ENCODE data around the gene TMEM270.
"Not testable (repeated sequence)": the region's sequence is repeated elsewhere in the genome, so short reads cannot be mapped to it uniquely, and the experiment has no call there.

The TMEM270 gene

DNA sequence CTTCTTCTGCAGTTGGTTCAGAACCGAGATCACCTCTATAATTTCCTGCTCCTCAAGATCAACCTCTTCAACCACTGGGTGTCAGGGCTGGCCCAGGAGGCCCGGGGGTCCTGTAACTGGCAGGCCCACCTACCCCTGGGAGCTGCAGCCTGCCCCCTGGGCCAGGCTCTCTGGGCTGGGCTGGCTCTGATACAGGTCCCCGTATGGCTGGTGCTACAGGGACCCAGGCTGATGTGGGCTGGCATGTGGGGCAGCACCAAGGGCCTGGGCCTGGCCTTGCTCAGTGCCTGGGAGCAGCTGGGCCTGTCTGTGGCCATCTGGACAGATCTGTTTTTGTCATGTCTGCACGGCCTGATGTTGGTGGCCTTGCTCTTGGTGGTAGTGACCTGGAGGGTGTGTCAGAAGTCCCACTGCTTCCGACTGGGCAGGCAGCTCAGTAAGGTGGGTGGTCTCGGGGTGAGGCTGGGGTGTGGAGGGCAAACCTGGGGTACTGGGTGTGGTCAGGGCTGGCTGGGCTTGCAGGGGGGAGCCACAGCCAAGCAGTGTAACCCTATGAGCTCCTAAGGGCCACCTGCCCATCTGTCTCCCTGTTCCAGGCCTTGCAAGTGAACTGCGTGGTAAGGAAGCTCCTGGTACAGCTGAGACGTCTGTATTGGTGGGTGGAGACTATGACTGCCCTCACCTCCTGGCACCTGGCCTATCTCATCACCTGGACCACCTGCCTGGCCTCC, 4.2 kb downstream of the TMEM270 start:
- no peak for DNase-seq

DNA sequence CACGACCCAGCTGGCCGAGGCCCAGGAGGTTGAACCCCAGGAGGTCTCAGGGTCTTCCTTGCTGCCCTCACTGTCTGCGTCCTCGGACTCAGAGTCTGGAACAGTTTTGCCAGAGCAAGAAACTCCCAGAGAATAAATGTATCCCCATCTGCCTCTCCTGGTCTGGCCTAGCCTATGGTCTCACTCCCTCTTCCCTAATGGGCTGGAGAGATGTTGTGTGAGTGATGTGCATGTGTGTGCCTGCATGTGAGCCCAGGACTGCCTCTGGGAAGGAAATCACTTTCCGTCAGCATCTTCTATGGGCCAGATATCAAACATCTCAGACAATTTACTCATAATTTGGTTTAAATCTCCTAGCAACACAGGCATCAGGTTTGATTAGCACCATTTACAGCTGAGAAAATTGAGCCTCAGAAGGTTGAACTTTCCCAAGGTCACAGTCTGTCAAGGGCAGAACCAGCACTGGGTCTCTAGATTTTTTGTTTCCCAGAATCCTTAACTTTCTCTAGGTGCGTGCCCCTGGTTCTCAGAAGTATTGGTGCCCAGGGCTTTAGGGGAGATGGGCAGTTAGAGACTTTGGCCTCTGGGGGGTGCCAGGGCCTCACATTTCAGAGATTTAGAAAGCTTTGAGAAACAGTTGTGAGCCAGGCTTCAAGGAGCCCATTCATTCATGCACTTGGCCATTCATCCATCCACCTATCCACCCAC, 4.9 kb downstream of the TMEM270 start:
- DNase-seq: peak; percentile 33

- DNase-seq: no peak
These were observed 5.4 kb downstream of the TMEM270 start for GRCh38 chr7:73866446-73866767.

- DNase-seq: no peak
These were observed 8.2 kb downstream of the TMEM270 start for GRCh38 chr7:73869011-73869798.

DNA sequence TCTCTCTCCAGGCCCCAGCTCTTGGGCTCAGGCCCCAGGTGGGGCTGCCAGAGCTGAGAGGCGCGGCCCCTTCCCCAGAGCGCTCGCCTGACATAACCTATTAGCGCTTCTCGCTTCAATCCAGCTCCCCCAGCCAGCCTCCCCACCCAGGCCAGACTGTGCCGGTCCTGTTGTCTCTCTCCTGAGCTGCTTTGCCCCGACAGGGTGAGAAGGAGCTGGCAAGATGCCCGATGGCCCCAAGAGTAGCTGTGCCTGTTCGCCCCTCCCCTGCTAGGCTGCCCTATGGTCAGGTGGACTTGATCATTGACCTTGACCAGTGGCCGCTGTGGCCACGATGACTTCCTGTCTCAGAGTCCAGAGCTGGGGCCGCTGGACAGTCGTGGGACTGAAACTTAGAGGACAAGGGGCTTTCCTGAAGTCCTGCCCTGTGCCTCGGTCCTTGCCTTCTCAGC, 9.1 kb downstream of the TMEM270 start:
- DNase-seq: no peak

DNA sequence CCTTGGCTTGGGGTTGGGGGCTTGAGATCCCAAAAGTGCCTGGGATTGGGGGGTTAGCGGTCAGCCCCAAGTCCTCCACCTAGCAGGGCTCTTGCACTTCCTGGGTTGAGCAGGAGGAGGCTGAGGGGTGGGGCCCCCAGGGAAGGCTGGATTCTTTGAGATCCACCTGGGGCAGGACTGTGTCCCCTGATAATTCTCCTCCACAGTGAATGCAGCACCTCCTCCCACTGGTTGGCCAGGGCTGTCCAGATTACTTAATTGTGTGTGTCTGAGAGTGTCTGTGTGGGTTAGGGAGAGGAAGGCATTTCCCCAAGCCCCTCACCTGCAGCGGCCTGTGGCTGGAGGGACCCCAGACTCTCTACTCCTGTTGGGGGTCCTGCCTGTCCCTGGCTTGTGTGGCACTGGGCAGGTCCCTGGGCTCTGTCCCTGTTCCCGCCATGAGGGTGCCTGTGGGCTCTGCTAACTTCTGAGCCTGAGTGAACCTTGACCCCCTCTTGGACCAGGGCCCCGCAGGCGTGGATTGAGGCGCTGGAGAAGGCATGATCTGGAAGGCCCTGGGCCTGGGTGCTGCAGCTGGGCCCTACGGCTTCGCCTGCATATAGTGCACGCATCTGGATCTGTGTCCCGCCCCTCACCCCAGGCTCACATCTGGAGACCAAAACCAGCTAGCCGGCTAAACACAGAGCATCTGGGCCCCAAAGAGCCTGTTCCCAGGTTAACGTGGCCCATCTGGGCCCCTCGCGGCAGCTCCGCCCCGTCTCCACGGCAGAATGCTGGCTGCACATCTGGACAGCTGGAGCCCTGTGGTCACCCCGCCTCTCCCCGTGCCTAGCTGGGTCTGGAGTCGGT, 10.4 kb downstream of the TMEM270 start:
- no peak for DNase-seq

- no peak for DNase-seq
These were observed 11.3 kb downstream of the TMEM270 start for GRCh38 chr7:73872056-73872908.

GRCh38 chr7:73876361-73876760, 15.4 kb downstream of the TMEM270 start:
- no peak for DNase-seq

GRCh38 chr7:73876973-73877372, 16.0 kb downstream of the TMEM270 start:
- no peak for DNase-seq

DNA sequence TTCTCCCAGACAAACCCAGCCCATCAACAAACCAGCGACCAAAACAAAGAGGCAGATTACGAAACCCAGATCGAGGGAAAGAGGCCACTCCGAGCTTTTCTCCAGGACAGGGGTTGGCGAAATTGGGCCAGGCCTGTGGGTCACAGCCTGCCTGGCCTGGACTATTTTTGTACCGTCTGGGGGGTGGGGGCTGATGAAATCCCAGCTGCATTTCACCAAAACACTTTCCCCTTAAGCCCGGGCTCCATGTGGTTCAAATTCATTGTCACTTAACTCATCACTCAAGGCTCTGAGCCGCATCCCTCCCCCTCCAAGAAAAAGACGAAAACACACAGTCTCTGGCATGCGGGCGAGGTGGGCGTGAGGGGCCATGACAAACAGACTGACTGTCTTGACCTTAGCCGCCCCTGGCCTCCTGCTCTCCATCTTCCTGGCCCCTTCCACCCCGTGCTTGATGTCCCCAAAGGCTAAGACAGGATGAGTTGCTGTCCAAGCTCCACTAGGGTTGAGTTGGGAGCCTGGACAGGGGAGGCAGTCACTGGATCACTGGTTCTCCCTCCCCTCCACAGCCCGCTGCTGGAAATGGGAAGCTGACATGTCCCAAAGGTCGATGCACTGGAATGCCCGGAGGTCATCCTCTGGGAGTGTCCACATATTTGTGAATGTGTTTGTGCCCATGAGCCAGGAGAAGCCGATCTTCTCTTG, 19.2 kb downstream of the TMEM270 start:
- DNase-seq: peak; percentile 55

DNA sequence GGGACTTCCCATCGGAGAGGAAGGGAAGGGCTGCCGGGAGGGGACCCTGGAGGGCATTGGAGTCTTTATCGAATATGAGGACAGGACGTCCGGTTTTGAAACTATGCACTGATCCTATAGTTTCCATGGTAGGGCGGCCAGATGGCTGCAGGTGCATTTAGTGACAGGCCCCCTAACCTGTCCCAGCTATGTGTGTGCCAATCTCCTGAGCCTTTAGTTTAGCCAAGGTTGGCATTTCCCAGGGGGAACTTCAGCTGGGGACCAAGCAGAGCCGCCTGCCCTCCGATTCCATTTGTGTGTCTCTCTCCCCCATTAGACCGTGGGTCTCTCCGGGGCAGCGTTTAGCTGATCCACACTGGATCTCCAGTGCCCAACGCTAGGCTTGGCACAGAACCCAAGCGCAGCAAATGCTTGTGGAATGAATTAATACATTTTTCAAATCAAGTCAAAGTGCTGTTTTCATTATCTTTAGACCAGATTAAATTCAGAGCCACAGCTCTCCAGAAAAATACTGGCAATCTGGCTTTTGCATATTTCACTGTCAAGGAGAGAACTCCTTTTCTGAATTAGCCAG, 19.9 kb downstream of the TMEM270 start:
- no peak for DNase-seq

DNA sequence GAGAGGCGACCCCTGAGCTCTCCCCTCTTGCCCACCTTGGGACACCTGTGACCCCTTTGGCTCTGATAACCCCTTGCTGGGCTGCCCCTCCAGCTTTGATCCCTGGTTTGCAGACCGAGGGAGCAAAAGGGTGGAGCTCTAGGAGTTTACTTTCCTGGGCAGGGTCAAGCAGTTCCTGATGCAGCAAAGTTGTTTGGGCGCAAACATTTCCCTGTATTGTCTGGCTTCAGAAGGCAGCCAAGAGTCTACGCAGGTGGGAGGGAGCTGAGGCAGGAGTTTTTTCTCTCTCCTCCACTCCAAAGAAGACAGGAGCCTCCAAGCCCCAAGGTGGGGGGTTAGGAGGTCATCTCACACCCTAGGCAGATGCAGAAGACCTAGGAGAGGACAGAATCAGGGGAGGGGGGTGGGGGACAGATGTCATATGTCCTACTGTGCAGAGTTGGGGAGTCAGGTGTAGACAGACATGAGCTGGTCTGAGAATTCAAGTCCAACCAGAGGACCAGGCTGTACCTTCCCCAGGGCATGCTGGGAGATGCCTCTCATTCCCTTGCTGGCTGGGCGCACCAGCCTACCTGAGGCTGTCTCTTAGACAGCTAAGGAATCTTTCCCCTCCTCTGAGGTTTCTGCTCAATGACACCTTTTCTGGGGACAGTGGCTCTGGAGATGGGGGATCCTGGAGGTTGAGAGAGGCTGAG, 20.5 kb downstream of the TMEM270 start:
- DNase-seq: no peak

GRCh38 chr7:73882047-73882402, 21.1 kb downstream of the TMEM270 start:
- DNase-seq: no peak

GRCh38 chr7:73884867-73885422, 24.0 kb downstream of the TMEM270 start:
- not testable (repeated sequence) for DNase-seq

DNA sequence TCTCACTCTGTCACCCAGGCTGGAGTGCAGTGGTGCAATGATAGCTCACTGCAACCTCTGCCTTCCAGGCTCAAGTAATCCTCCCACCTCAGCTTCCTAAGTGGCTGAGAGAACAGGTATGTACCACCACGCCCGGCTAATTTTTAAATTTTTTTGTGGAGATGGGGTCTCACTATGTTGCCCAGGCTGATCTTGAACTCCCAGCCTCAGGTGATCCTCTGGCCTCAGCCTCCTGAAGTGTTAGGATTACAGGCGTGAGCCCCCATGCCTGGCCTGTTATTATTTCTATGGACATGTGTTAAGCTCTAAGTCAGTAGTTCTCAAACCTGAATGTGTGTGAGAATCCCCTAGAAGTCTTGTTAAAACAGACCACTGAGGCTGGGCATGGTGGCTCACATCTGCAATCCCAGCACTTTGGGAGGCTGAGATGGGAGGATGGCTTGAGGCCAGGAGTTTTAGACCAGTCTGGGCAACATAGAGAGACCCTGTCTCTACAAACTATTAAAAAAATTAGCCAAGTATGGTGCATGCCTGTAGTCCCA, 24.5 kb downstream of the TMEM270 start:
- no peak for DNase-seq

GRCh38 chr7:73885975-73886798, 25.2 kb downstream of the TMEM270 start:
- DNase-seq: peak; percentile 16

GRCh38 chr7:73887762-73888161, 26.8 kb downstream of the TMEM270 start:
- DNase-seq: no peak

- no peak for DNase-seq
These were observed 28.0 kb downstream of the TMEM270 start for GRCh38 chr7:73888959-73889358.
